PFSK-1 (cell line): ENCODE measurements around the gene P2RY12.

ENCODE experiments used
- POLR2AphosphoS5 ChIP-seq: IDR thresholded peaks from 2 replicates; pipeline ENCODE4 v1.6.1; 2012; ENCODE audit warnings: low read depth, mild to moderate bottlenecking, control low read depth, low read length, moderate library complexity
- SIN3A ChIP-seq: IDR thresholded peaks from 2 replicates; pipeline ENCODE4 v1.6.1; 2012; ENCODE audit warnings: mild to moderate bottlenecking, low read length, moderate library complexity, borderline replicate concordance; ENCODE audit not compliant: insufficient read depth
- TAF1 ChIP-seq: IDR thresholded peaks from 2 replicates; pipeline ENCODE4 v1.6.1; 2012; ENCODE audit warnings: low read length, control low read depth, borderline replicate concordance; ENCODE audit not compliant: insufficient read depth
- TF ChIP-seq, protein P1 (sequence below), 2 experiments: IDR thresholded peaks; 2 replicates each; pipeline versions ENCODE4 v1.6.1 to v1.8.0; 2011 to 2012; ENCODE audit warnings: low read depth in 2 of 2, low read length in 2 of 2, control low read depth in 1 of 2, inconsistent platforms in 1 of 2, mild to moderate bottlenecking in 1 of 2, moderate library complexity in 1 of 2; ENCODE audit not compliant: insufficient read depth in 1 of 2

GRCh38 chr3:151299006-151299405 is 85.5 kb downstream of the P2RY12 start:
- TF ChIP-seq, protein P1, sequence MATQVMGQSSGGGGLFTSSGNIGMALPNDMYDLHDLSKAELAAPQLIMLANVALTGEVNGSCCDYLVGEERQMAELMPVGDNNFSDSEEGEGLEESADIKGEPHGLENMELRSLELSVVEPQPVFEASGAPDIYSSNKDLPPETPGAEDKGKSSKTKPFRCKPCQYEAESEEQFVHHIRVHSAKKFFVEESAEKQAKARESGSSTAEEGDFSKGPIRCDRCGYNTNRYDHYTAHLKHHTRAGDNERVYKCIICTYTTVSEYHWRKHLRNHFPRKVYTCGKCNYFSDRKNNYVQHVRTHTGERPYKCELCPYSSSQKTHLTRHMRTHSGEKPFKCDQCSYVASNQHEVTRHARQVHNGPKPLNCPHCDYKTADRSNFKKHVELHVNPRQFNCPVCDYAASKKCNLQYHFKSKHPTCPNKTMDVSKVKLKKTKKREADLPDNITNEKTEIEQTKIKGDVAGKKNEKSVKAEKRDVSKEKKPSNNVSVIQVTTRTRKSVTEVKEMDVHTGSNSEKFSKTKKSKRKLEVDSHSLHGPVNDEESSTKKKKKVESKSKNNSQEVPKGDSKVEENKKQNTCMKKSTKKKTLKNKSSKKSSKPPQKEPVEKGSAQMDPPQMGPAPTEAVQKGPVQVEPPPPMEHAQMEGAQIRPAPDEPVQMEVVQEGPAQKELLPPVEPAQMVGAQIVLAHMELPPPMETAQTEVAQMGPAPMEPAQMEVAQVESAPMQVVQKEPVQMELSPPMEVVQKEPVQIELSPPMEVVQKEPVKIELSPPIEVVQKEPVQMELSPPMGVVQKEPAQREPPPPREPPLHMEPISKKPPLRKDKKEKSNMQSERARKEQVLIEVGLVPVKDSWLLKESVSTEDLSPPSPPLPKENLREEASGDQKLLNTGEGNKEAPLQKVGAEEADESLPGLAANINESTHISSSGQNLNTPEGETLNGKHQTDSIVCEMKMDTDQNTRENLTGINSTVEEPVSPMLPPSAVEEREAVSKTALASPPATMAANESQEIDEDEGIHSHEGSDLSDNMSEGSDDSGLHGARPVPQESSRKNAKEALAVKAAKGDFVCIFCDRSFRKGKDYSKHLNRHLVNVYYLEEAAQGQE (IDR thresholded peaks at IDR 0.05; ENCODE audit: insufficient read depth in 1 of 2, low read depth in 2 of 2, low read length in 2 of 2) = no peak
- TF ChIP-seq SIN3A = no peak
- TF ChIP-seq POLR2AphosphoS5 = no peak
- TF ChIP-seq TAF1 = no peak
